Measurements from ENCODE around the gene HYAL2.
"Not testable (repeated sequence)": the region's sequence is repeated elsewhere in the genome, so short reads cannot be mapped to it uniquely, and the experiment has no call there.

HYAL2 gene

DNA sequence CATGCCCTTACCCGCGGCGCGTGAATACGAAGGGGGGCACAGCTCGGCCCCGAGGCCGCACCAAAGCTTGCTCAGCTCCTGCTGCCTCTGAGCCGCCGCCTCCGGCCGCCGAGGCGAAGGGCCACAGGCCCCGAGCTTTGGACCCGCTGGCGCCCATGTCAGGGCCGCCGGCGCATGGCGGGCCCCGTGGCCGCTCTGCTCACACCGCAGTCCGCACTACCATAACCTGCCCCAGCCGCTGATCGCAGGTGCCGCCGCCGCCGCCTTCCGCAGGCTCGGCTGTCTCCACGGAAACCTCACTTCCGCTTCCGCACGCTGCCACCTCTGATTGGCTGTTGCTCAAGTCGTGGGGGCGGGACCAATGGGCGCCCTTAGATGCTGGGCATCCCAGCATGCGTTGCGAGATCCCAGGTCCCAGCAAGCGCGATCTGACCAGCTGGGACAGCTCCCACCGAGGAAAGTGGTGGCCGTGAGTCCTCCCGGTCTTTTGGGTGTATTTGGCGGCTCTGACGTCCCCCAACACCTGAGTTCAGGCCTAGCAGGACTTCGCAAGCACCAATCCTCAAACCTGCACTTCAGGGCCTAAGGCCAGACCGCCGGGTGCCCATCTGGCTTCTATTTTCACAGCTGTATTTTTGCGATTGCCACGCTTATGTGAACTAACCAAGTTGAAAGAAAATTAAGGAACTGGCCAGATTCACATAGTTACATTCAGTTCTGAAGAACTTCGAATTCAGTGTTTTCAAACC is 5.6 kb upstream of the HYAL2 start, which contains the start of gene TUSC2:
TSS of gene TUSC2 (minus strand) at position 281 of the 749 bp plus-strand sequence. CDS start at position 157, 124 bp downstream.
- peak; percentile 92 for DNase-seq

DNA sequence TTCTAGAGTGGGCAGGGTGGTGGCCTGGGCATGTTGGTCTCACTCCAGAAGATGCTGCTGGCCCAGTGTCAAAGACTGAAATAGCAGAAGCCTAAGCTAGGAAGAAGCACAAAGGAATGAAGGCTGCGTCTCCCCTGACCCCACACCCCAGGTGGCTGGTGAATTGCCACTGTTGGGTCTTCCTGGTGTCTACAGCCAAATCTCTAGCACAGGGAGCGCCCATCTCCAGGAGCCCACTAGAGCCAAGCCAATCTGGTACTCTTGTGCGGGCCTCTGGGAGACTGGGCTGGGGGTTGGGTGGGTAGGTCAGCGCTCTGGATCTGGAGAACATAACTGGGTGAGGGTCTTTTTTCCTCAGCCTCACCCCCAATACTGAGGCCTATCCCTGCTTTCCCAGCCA is 4.6 kb upstream of the HYAL2 start:
- no peak for DNase-seq

GRCh38 chr3:50326182-50326541 is 3.6 kb upstream of the HYAL2 start:
- DNase-seq = no peak

DNA sequence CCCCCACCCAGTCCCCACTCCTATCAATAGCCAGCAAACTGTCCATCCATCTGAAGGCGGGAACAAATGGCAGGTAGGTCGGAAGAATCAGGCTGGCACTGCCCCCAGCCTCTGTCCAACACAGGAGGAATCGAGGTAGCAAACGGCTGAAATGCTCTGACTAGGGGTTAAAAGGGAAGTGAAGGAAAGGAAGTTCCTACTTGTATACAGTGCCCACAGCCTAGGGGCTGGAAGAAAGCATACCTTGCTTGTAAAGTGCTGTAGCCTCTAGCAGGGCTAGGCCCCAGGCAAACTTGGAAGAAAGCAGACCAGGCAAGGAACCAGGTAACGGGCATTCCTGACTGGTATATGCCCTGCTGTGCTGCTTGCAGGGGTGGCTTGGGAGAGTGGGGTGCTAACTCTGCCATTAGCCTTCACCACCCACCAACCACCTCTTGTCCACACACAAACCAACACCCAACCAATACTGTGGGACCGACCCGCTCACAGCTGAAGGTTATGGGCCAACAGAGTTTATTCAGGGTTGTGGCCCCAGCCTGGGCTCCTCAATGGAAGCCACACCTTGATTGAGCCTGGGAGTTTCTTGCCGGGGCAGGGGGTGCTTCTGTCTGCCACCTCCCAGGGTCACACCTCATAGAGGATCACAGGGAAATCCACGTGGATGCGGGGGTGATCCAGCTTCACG is 3.1 kb upstream of the HYAL2 start:
- no peak for DNase-seq

DNA sequence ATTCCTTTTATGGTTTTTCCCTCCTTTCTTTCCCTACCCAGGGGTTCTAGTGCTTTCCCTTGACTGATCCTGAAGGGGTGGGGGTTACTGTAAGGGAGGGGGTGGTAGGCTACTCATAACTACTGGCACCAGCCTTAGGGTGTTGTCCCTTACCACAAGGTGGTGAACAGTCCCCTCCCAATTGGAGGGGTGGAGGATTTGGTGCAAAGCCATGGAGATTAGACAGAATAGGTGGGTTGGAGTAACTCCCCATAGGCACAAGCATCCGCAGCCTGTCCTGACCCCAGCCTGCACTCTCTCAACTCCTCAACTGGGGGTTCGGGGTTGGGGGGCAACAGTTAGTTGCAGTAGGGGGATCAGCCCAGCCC is 2.6 kb upstream of the HYAL2 start:
- DNase-seq = no peak

- DNase-seq = peak; percentile 40
Observed at GRCh38 chr3:50324351-50325112, 2.0 kb upstream of the HYAL2 start.

DNA sequence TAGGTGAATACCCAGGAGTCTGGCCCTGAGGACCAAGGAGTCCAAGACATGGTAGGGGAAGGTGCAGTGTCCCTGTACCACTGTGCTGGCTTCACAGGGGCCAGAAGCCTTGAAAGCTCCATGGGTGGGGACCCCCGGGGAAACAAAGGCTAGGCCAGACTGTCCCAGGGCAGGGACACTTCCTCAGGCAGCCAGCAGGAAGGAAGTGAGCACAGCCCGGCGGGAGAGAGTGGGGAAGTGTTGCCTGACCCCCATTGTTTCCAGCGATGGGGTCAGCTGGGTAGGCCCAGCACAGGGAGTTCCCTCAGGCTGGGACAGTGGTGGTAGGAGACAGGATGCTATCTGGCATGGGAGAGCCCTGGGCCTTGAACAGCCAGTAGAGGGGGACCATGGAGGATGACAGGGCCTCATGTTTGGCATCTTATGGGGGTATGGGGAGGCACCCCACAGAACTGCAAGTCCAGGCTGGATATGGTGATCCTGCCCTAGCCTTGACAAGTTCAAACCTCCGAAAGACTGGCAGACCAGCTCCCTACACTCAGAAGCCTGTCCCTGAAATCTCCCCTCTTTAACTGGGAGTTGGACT is 1.2 kb upstream of the HYAL2 start:
- DNase-seq = no peak

- no peak for DNase-seq
Observed at GRCh38 chr3:50323092-50323600, 601 bp upstream of the HYAL2 start.

DNA sequence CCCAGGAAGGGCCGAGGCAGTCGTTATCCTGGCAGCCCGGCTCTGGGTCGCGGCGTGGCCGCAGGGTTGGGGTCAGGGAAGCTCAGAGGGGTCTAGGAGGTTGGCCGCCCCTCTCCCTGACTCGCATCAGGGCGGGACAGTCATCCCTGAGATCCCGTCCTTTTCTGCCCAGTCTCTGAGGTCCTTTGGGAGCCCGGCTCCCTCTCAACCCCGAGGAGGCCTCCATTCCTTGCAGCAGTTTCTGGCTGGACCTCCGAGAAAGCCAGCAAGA is 495 bp downstream of the HYAL2 start:
- DNase-seq = no peak

DNA sequence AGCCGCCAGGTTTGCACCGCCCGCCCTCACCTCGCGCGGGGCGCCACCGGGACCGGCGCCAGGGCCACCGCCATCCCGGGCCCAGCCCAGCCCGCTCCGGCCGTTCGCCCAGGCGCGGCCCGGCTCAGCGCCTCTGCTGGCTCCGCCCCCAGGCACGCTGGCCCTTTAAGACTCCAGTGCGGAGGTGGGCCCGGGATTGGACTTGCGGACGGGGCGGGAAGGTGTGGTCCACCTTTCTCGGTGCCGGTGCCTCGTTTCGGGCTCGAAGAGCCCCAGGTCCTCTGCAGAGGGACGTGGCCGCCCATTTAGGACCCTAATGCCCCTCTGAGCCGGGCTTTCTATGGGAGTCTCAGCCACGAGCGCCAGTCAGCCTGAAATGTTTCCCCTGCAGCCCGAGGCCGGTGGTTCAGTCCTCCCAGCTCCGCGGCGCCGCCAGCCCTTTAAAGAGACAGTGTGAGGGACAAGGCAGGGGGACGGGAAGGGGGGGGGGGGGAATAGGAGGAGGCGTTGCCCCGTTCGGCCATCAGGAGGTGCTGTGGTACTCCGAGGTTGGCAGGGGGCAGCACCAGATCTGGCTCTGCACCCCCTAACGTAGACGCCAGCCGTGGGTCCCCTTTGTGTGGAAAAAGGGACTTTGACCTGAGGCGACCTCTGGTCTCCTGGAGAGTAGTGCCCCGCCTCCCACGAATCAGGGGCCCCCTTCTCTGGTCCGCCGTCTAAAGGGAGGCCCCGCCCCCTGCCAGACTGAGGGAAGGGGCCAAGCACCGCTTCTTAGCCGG is 1.0 kb downstream of the HYAL2 start:
- DNase-seq = peak; percentile 74

DNA sequence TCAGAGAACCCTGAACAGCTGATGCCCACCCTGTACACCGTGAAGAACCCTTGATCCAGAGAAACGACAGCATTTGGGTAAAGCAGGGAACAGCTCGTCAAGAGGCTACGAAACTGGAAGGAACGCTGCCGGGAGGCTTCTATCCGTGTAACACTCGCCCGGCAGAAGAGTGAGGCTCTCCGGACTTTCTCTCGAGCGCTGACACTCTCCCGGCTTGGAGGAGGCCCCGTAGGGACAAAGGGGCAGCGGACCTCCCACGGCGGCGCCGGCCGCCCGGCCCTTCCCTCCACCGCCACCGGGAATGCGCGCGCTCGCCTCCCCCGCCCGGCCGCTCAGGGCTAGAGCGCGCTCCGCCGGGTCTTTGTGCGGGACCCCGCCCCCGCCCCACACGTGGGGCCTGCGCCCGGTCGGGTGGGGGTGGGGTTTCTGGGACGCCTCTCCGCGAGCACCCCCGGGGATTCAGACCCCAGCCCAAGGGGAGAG is 1.7 kb downstream of the HYAL2 start:
- peak; percentile 55 for DNase-seq

DNA sequence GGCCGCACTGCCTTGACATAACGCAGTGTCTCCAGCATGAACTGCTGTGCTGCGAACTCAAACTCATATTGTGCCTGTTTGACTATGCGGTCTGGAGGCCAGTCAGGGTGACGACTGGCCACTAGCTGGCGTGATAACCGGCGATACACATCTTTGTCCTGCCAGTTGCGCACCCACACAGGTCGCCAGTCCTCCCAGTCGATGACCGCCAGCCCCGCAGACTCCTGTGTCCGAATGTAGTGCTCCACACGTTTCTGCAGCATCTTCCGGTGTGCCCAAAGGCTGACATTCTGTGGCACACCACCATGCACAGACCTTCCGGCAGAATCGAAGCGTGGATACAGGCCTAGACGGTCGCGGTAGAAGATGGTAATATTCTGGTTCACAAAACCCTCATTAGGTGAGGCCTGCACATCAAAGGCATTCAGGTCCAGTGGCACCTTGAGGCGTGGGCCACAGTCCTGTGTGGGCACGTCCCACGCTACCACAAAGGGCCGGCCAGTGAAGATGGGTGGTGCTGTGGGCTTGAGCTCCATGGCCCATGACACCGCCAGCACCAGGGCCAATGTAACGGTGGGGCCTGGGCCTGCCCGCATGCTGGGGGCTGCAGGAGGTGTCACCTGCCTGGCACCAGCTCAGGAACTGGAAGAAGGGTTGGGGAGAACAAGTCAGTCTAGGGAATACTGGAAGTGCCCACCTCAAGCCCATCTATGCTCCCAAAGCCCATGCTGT is 2.5 kb downstream of the HYAL2 start:
- DNase-seq = no peak

DNA sequence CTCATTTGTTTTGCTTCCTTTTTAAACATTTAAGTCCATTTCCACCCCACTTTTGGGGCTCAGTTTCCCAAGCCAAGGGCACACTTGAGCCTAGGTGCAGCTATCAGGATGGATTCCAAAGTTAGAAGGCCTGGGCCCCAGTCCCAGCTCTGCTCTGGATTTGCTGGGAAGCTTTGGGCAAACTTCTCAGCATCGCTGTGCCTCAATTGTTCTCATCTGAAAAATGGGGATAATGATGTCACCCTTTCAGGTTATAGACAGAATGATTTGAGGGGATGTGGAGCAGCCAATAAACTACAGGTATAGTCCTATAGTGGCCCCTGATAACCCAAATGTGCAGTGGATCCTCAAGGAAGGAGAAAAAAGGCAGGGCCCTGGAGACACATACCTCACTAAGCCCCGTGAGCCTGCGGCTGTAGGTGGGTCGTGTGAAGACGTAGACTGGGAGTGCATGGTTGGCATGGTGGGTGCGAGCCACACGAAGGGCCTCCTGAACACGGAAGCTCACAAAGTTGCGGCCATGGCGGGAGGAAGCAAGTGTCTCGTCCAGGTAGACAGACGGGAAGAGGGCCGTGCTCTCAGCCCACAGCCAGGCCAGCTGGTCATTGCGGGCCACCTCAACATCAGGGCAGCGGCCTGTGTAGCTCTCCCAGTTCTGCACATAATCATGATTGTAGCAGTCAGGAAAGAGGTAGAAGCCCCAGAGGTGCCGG is 3.2 kb downstream of the HYAL2 start:
- DNase-seq = no peak

DNA sequence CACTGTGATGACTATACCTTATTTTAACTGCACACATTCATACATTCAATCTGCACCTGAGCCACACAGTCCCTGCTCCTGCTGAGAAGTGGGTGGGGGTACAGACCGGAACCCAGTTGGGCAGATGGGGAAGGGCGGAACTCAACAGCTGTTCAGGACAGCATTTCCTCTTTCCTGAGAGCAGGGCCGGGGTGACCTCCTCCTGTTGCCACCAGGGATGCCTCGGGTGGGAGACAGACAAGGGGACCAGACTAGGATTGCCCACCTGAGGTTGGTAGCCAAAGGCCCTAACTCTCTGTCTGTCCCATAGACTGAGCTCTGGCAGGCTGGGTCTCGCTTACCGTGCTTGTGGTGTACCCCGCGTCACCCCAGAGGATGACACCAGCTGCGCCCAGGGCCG is 3.9 kb downstream of the HYAL2 start:
- DNase-seq = no peak

- no peak for DNase-seq
Observed at GRCh38 chr3:50318163-50318562, 4.4 kb downstream of the HYAL2 start.

- no peak for DNase-seq
Observed at GRCh38 chr3:50317300-50317699, 5.2 kb downstream of the HYAL2 start.

DNA sequence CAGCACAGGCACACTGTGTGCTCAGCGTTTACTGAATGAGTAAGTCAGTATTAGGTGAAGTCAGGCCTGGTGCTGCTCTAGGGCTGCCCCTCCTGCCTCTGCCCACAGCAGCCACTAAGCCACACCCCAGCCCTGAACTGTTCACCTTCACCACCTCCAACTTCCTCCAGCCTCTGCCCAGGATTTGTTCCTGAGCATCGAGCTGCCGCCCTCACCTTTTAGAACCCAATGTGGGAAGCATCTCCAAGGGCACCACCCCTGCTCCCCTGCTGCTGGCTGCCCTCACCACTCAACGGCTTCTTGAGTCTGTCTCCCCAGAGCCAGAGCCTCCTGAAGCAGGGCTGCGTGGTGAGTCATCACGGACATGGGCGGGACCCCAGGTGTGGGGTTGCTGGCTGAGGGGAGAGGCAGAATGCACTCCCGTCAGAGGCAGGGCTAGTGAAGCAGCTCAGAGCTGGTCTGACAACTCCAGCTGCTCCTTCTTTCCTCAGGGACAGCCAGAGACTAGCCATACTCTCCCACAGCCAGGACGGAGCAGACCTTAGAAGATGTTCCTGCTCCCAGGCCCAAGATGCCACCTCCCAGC is 5.8 kb downstream of the HYAL2 start:
- DNase-seq = peak; percentile 14

- DNase-seq = no peak
Observed at GRCh38 chr3:50314816-50315215, 7.7 kb downstream of the HYAL2 start.

GRCh38 chr3:50314342-50314741 is 8.2 kb downstream of the HYAL2 start:
- DNase-seq = no peak

DNA sequence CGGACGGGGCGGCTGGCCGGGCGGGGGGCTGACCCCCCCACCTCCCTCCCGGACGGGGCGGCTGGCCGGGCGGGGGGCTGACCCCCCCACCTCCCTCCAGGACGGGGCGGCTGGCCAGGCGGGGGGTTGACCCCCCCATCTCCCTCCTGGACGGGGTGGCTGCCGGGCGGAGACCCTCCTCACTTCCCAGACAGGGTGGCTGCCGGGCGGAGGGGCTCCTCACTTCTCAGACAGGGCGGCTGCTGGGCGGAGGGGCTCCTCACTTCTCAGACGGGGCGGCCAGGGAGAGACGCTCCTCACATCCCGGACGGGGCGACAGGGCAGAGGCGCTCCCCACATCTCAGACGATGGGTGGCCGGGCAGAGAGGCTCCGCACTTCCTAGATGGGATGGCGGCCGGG is 10.5 kb downstream of the HYAL2 start:
- not testable (repeated sequence) for DNase-seq

DNA sequence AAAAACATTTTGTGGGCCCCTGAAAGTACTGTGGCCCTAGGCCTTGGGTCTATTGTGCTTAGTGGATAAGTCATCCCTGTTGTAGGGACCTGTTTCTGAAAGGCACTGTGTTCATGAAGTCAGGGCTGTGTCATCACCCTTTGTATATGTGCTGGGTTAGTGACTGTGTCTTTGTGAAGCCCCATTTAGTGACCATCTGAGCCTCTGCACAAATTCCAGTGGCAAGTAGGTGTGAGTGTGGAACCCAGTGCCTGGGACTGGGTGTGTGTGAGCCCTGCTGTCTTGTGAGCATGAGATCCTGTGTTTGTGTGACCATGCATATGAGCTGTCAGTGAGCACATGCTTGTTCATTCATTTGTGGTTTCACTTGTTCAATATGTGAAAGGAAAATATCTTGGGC is 17.9 kb downstream of the HYAL2 start:
- no peak for DNase-seq
